HepG2 (cell line): Measurements from ENCODE around the gene GJA3. TPM values are rescaled to one million over a fixed set of nuclear protein-coding genes. Genes with fewer than 3 reads are reported as not detected.

Experiments
- CC2D1A ChIP-seq: sonication (generic); formaldehyde crosslinking; IDR thresholded peaks from 2 replicates; pipeline ENCODE4 v1.8.1; 2023; ENCODE audit warnings: mild to moderate bottlenecking, missing genetic modification reagents
- NFIB ChIP-seq: sonication (generic); formaldehyde crosslinking; IDR thresholded peaks from 2 replicates; pipeline ENCODE4 v1.9.0; 2021; ENCODE audit warnings: missing genetic modification reagents, mild to moderate bottlenecking, borderline replicate concordance
- RBM22 ChIP-seq: fragments of 200-400 bp; formaldehyde crosslinking; optimal IDR thresholded peaks from 2 replicates; pipeline ENCODE3; 2017; ENCODE audit warnings: mild to moderate bottlenecking, low read length, moderate library complexity
- RFX1 ChIP-seq: fragments of 450-650 bp; IDR thresholded peaks from 2 replicates; pipeline ENCODE4 v1.6.1; 2017
- SKIL ChIP-seq: sonication (generic); formaldehyde crosslinking; IDR thresholded peaks from 2 replicates; pipeline ENCODE4 v1.8.0; 2022; ENCODE audit warnings: missing genetic modification reagents, mild to moderate bottlenecking, moderate library complexity, borderline replicate concordance
- ZBTB34 ChIP-seq: sonication (generic); formaldehyde crosslinking; IDR thresholded peaks from 2 replicates; pipeline ENCODE4 v1.8.0; 2022; ENCODE audit warnings: mild to moderate bottlenecking, missing genetic modification reagents
- ZNF282 ChIP-seq: fragments of 450-650 bp; IDR thresholded peaks from 2 replicates; pipeline ENCODE4 v1.6.1; 2018; ENCODE audit not compliant: partially characterized antibody
- ZNF792 ChIP-seq: IDR thresholded peaks from 2 replicates; pipeline ENCODE4 v1.6.1; 2016
- ZNF883 ChIP-seq: sonication (generic); formaldehyde crosslinking; IDR thresholded peaks from 2 replicates; pipeline ENCODE4 v1.5.1; 2020; ENCODE audit warnings: mild to moderate bottlenecking, missing genetic modification reagents; ENCODE audit errors: not compliant biosample characterization
- polyA plus RNA-seq, 8 experiments: library from polyadenylated mRNA; depleted of rRNA in 3 of 8; stranded (reverse) in 7 of 8; unstranded in 1 of 8; fragments of >200 nt; fragmentation: Illumina TruSeq in 4 of 8; extraction: Trizol in 4 of 8; gene quantifications; 2 replicates each; pipeline versions ENCODE4 v1.2.1 to v1.2.3, GENCODE V29; 2011 to 2016; ENCODE audit warnings: low read depth in 4 of 8, missing spikeins in 1 of 8, mixed read lengths in 1 of 8; ENCODE audit not compliant: insufficient read depth in 1 of 8
- total RNA-seq, 5 experiments: library from RNA; depleted of rRNA; stranded (reverse); fragments of >200 nt; fragmentation: Illumina TruSeq; extraction: Trizol; gene quantifications; 2 replicates each; pipeline ENCODE4 v1.2.3, GENCODE V29; 2016; ENCODE audit warnings: low read depth in 1 of 5
- TF ChIP-seq, protein P1 (sequence below): sonication (generic); formaldehyde crosslinking; IDR thresholded peaks from 2 replicates; pipeline ENCODE4 v1.4.0; 2020; ENCODE audit warnings: mild to moderate bottlenecking, missing genetic modification reagents
- TF ChIP-seq, protein P2 (sequence below): sonication (generic); formaldehyde crosslinking; IDR thresholded peaks from 2 replicates; pipeline ENCODE4 v1.5.0; 2020; ENCODE audit warnings: missing genetic modification reagents

GJA3 gene
- total and polyA plus RNA-seq, 2 of the 13 experiments (the other 11 are each of a cell fraction or from before 2014, with no cell fraction given): 0.04 TPM

- TF ChIP-seq, protein P1, sequence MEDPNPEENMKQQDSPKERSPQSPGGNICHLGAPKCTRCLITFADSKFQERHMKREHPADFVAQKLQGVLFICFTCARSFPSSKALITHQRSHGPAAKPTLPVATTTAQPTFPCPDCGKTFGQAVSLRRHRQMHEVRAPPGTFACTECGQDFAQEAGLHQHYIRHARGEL (CRISPR knock-in tag): no peak
- TF ChIP-seq, protein P2, sequence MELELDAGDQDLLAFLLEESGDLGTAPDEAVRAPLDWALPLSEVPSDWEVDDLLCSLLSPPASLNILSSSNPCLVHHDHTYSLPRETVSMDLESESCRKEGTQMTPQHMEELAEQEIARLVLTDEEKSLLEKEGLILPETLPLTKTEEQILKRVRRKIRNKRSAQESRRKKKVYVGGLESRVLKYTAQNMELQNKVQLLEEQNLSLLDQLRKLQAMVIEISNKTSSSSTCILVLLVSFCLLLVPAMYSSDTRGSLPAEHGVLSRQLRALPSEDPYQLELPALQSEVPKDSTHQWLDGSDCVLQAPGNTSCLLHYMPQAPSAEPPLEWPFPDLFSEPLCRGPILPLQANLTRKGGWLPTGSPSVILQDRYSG (CRISPR knock-in tag): no peak
- TF ChIP-seq ZNF883 (CRISPR knock-in tag): no peak
- TF ChIP-seq RBM22: no peak
- TF ChIP-seq SKIL (CRISPR knock-in tag): no peak
- TF ChIP-seq RFX1: no peak
- TF ChIP-seq NFIB (CRISPR knock-in tag): no peak
- TF ChIP-seq CC2D1A (CRISPR knock-in tag): no peak
- no peak for TF ChIP-seq ZNF792
- TF ChIP-seq ZNF282: no peak
- no peak for TF ChIP-seq ZBTB34 (CRISPR knock-in tag)
Observed at GRCh38 chr13:20102525-20103180, 58.2 kb downstream of the GJA3 start (continued).
